ENCODE data around the gene CAD.

CAD gene

DNA sequence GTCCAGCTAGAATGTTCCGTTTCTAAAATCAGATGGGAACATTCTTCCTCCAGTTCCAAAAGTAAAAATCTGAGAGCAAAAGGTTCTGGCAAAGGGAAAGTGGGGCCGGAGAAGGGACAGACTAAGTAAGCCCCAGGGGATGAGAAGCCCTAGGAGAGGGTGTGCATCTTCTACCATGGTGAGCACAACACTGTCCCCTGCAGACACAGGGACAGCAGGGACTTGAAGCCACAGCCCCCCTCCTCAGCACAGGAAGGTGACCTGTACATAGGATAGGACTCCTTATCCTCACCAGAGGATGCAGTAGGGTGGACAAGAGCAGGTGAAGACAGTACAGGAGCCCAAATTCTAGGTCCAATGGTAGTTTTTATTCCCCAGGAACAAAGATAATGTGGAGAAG, 17.9 kb upstream of the CAD start:
- DNase-seq = no peak

DNA sequence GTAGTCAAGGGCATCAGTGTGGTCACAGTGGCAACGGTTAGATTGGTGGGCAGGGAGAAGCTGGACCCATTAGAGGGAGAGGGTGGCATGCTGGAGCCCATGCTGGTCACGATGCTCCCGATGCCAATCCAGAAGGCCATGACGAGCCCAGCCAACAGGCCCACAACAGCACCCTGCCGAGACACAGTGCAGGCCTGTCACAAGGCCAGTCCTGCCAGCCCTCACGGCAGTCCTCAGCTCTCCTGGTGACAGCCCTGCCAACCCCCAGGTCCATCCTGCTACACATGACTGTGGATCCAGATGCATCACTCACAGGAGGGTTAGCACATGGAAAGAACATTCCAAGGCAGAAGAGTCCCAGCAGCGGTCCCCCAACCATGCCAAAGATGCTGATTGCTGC, 15.5 kb upstream of the CAD start:
- no peak for DNase-seq

DNA sequence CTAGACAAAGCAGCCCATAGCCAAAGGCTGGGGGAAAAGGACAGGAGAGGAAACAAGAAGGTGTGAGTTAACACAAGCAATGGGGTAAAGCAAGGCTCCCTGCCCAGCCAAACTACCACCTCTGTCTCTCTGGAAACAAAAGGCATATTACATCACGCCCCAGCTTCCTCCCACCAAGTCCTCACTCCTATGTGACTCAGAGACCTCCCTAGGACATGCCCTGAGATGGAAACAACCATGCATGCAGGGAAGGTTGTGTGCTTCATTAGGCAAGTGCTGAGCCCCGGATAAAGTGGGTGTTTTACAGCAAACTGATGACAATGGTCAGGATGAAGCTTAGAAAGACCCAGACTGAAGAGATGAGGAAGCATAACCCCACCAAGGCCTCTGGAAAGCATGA, 14.3 kb upstream of the CAD start:
- no peak for DNase-seq

DNA sequence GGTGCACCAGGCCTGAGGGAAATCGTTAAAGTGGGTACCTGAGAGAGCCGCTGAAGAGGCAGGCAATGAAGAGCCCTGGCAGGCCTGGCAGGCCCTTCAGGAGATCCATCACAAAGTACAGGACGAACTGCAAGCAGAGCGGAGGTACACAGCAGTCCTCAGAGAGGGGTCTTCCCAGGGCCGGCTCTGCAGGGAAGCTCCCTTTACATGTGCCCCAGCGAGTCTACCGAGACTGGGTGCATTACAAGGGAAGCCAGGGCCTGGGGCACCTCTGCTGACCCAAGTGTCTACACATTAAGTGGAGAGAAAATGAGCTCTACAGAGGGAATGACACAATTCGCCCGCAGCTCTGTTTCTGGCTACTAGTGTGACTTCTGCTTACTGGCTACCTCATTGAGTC, 13.4 kb upstream of the CAD start:
- DNase-seq = no peak

DNA sequence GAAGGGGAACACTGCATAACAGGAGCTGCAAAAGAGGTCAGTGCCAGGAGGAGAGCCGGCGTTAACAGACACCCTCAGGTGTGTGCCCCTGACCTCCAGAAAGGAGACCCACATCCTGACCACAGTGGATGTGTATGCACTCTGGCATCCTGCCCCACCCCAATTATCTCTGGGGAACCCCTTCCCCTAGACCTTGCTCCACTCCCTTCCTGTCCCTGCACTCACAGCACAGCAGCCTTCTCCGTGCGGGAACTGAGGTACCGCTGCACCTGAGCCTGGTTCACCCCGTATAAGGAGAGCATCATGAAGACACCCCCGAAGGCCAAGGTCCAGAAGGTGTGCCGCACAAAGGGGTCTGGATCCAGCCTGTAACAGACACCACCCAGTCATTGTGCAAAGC, 12.6 kb upstream of the CAD start:
- DNase-seq = no peak

DNA sequence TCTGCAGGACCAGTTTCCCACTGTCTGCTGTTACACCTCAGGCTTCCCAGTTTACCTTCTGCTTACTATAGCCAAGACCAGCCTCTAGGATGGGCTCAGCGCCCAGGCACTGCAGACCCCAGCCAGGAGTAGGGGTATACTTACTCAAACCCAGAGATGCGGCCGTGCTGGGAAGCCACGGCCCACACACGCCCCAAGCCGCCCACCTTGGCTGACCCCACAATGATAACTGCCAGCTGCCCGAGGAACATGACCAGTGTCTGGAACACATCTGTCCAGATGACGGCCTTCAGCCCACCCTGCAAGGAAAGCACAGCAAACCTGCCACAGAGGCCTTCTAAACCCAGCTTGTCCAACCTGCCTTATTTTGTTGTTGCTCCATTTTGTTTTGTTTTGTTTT, 12.0 kb upstream of the CAD start:
- DNase-seq = no peak

DNA sequence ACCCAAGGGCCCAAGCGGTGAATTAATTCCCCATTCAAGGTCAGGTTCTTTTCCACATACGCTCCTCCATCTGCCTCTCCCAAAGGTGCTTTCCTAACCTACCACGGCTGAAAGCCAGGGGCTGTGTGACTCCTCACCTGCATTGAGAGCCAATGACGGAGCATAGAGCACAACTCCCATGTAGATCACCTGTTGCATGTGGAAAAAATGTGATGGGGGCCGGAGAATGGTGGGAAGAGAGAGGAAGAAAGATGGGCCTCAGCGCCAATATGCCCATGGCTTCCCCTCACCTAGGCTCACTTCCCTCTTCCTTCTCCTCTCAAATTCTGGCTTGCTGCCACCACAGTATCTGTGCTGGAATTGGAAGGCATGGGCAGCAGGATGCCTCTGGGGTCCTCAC, 10.8 kb upstream of the CAD start:
- DNase-seq = no peak

DNA sequence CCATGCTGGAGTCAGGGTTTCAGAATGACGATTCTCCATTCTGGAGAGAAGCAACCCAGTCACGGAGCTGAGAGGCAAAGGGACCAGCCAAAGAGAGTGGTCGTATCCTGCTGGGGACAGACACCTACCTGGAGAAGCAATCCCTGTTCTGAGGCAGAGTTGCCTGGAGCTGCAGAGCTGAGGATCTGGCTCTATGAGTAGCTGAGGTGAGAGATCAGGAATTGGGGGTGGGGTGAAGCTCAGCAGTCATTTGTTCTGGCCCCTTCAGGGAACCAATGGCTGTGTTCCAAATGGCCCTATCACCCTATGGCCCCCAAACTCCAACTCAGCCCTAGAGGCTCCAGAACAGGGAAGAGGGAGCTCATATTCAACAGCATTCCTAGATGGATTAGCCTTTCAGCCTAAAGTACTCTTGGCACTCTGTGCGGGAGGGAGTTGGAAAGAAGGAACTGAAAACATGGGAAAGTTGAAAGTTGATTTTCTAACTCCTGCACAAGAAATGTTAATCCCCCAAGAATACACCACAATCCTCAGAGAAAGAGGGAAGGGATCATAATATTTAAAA, 8.6 kb upstream of the CAD start:
- no peak for DNase-seq

DNA sequence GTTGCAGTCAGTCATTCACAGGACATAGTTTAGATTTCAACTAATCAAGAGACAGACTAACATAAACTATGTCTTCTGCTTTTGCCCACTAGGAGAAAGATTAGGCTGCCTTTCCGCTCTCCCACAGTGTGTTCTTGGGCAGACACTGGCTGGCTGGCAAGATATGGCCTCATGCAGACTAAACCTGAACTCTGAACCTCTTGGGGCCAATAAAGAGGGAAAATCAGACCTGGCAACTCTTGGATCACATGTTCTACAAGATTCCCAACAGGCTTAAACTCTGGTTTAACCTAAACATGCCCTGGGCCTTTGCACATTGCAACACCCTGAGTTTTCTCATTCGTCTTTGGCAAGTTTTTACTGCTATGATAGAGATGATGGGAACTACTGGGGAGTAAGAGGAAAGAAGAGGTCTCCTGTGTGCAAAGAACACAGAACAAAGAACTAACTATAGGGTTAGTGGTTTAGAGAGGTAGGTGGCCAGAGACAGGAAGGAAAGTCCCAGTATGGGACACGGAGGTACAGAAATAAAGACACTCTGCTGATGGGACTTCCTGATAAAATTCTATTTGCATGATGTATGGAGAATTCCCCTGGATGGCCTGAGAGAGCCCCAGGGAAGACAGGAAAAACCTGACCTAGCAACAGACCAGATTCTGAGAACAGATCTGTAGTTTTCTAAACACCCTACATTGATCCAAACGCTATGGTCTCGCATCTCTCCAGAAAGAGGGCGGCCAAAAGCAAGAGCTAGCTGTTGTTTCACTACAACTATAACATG, 7.4 kb upstream of the CAD start:
- DNase-seq = no peak

DNA sequence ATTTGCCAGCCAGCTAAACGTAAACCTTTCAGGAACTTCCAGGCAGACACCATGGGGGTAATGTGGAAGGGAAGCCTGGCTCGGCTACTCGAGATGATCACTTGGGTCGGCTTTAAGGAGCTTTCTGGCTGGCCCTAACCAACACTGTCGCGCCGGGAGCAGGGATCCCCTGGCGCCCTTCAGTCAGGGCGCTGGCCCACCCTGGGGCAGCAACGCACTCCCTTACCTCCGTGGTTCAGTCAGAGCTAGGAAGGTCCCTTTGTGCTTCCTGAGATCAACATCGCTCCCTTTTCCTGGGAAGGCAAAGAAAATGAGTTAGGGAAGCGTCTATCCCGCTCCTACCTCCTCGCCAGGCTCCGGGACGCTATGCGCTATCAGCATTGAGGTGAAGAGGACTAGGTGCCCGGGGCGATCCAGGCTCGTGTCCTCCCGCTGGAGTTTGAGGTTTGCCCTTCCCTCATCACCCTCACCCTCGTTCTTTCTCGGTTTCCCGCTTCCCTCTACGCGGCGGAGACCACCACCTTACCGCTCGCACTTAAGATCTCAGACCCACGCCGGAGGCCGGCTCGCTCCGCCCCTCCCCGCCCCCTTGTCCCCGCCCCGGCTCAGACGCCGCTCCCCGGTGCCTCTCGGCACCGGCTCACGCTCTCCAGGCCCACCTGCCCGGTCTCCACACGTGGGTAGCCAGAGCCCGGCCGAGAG, 5.8 kb upstream of the CAD start:
- peak; percentile 13 for DNase-seq

DNA sequence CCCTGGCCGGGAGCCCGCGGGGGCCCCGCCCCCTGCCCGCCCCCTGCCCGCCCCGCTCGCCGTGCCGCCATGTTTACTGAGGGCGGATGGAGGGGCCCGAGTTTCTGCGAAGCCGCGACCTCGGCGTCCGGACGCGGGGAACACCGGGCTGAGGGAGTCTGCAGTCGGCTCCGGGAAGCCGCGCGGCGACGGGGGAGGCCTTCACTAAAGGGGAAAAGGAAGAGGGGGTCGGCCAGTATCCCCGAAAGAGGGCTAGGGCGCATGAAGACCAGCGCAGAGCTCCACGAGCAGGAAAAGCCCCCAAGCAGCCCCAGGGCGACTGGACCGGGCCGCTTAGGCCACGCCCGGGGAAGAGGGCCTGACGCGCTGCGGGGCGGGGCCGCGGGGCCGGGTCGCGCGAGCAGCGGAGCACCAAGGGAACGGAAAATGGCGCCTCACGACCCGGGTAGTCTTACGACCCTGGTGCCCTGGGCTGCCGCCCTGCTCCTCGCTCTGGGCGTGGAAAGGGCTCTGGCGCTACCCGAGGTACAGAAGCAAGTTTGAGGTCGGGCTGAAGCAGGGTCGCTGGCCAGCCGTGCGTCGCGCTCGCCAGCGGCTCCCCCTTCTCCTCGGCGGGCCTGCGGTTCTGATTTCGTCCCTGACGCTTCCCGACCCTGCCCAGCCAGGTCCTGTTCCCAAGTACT, 5.1 kb upstream of the CAD start, which contains the start of the genes ATRAID and SLC5A6:
ATRAID (plus strand) TSS at position 99 of the 683 bp plus-strand sequence; CDS start at position 427, 328 bp downstream.
SLC5A6 (minus strand) TSS at position 326 of the 683 bp plus-strand sequence. CDS start 4,618 bp downstream, outside the sequence.
- peak; percentile 93 for DNase-seq

DNA sequence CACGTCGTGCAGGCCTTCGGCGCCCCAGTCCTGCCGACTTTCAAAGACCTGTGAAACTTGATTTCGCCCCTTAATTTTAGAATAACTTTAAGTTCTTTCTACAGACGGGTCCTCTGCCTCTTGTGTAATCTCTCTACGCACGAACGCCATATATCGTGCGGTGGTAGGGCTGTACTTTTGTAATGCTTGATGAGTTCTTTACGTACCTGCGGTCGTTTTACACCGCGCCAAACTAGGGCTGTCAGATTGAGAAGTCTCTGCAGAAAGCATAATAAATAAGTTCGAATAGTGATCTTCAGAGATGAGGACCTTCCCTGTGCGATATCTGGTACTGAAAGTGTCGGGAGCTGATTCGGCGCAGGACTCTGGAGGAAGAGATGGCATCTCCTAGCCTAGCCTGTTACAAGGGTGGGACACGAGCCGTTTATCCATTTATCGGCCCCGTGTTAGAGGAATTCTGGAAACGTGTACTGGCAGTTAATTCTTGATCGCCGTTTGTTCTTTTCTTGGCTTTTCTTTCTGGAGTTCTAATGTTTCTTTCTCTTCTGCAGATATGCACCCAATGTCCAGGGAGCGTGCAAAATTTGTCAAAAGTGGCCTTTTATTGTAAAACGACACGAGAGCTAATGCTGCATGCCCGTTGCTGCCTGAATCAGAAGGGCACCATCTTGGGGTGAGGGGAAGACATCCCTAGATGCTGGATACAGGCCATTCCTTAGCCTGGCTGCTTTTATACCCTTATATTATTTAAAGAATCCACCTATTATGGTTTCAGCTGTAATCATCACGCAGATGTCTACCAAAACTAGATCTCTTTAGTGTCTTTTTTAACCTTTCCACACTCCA, 4.3 kb upstream of the CAD start:
- DNase-seq = peak; percentile 46

DNA sequence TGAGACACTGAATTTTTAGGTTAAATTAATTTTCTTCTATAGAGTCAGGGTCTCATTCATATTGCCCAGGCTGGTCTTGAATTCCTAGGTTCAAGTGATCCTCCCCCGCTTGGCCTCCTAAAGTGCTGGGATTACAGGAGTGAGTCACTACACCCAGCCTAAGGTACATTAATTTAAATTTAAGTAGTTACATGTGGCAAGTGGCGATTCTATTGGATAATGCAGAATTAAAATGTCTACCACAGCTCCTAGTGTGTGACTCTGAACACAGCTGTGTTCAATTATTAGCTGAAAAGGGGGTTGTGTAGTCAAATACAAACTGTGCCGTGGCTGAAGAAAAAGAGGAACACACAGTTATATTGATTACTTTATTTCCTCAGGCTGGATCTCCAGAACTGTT, 2.2 kb upstream of the CAD start:
- no peak for DNase-seq

DNA sequence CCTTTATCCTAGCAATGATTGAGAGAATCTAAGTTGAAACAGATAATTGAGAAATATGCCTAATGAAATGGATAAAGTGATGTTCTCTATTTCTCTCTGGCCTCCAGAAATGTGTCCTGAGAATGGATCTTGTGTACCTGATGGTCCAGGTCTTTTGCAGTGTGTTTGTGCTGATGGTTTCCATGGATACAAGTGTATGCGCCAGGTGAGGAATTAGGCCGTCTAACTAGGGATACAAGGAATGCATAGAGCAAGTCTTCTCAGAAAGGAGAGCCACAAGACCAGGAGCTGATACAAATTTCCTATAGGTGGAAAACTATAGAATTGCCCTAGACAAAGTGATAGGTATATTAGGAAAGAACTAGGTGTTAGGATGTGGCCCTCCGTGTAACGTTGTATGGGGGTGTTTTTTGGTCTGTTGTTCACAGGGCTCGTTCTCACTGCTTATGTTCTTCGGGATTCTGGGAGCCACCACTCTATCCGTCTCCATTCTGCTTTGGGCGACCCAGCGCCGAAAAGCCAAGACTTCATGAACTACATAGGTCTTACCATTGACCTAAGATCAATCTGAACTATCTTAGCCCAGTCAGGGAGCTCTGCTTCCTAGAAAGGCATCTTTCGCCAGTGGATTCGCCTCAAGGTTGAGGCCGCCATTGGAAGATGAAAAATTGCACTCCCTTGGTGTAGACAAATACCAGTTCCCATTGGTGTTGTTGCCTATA, 592 bp upstream of the CAD start:
- DNase-seq = no peak

DNA sequence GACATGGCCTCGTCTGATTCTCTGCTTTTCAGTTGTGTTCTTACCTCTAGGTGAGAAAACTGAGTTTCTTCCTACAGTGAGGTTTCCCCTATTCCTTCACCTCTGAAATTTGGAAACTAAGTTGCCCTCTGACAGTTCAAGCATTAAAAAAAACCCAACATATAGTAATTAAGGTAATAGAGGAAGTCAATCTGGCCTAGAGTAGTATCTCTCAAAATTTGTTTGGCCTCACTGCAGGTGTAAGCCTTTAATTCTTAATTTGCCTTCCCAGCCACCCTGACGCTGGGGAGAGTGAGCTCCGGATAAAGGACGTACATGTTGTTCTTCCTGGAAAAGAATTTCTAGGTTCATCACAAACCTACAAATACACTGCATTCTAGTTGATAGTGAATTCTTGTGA, 1.4 kb downstream of the CAD start:
- DNase-seq = no peak

DNA sequence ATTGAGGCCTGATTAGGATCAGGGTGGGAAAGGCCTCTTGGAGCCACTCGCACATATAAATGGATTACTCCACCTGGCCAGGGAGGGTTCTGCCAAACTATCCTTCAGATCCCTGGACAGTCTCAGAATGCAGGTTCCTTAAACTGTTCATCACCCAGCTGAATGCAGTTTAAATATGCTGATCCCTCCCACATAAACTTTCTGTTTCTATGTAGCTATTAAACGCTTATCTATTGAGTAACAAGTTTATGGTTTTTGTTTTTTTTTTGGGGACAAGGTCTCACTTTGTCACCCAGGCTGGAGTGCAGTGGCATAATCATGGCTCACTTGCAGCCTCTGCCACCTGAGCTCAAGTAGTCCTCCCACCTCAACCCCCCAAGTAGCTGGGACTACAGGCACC, 1.9 kb downstream of the CAD start:
- no peak for DNase-seq

DNA sequence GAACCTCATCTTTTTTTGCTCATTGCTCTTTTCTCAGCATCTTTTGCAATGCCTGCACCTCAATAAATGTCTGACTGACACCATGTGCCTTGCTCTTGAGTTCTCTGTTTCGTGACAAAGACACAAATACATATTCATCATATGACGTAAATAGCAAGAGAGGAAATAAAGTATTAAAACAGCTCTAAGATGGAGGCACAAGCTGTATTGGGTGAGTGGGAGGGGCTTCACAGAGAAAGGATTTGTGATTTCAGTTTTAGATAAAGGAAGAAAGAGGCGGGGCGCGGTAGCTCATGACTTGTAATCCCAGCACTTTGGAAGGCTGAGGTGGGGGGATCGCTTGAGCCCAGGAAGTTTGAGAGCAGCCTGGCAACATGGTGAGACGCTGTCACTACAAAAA, 2.9 kb downstream of the CAD start:
- no peak for DNase-seq

DNA sequence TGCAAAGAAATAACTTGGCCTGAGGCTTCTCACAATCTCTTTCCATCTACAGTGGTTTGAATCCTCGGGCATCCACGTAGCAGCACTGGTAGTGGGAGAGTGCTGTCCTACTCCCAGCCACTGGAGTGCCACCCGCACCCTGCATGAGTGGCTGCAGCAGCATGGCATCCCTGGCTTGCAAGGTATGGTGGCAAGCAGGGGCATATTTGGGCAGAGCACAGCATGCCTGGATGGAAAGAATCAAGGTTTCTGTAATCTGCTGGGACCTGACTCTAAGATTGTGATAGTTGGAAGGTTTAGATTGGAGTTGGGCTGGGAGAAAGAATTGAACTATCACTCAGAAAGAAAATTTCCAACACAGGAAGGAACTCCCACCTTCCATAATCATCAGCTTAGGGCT, 4.0 kb downstream of the CAD start:
- DNase-seq = no peak

DNA sequence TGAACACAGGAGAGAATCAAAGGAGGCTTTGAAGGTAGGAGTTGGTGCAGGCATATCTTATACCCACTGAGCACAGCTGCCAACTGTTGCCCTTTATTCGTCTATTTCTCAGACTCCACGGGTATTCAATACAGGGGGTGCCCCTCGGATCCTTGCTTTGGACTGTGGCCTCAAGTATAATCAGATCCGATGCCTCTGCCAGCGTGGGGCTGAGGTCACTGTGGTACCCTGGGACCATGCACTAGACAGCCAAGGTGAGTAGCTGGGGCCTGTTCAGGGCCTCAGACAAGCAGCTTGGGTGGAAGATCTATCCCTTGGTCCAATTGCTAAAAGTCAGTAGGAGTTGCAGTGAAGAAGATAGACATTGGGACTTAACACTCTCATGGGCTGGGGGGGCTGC, 5.2 kb downstream of the CAD start:
- DNase-seq = no peak

DNA sequence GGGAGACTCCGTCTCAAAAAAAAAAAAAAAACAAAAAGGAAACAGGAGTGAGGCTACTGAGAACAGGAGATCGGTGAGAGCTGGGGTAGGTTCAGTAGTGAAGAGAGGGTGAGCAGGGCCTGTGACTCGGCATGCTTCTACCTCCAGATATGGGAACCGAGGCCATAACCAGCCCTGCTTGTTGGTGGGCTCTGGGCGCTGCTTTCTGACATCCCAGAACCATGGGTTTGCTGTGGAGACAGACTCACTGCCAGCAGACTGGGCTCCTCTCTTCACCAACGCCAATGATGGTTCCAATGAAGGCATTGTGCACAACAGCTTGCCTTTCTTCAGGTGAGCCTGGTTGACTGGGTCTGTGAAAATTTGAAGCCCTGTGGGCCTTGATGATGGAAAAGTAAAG, 6.2 kb downstream of the CAD start:
- DNase-seq = no peak

DNA sequence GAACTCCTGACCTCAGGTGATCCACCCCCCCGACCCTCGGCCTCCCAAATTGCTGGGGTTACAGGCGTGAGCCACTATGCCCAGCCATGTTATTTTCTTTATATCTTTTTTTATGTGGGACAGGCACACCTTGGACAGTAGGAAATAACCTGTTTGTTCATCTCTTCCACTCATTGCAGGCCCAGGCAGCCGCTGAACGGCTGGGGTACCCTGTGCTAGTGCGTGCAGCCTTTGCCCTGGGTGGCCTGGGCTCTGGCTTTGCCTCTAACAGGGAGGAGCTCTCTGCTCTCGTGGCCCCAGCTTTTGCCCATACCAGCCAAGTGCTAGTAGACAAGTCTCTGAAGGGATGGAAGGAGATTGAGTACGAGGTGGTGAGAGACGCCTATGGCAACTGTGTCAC, 8.4 kb downstream of the CAD start:
- DNase-seq = no peak

DNA sequence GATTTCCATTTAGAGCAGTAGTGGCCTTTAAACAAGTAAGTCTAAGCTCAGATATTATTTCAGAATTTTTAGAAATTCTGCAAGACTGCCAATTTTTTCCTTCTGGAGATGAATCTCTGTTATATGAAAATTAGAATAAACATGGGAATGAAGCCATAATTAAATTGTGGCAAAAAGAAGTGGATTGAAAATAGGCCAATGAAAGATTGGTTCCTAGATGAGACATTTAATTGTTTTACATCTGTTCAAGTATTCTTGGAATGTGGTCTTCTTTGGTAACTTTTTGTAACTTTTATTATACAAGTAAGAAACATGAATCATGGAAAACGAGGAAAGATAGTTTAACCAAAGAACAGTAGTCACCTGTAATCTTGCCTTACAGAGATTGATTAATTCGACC, 10.3 kb downstream of the CAD start:
- no peak for DNase-seq
